SK-N-SH treated with all-trans-retinoic acid at 6 μM for 48 hours (cell line): ENCODE data around the gene METRNL.

Source experiments
- ATAC-seq: fragments of 200-7000 bp; cut with Tn5 transposase; 3 replicates; pipeline ENCODE4 v1.9.1; 2020; ENCODE audit warnings: mild to moderate bottlenecking, moderate library complexity
- BACH2 ChIP-seq: fragments of 250-450 bp; sonication (Bioruptor Pico); IDR thresholded peaks from 2 replicates; pipeline ENCODE4 v1.9.0; 2021; ENCODE audit warnings: mild to moderate bottlenecking, borderline replicate concordance
- CSDC2 ChIP-seq: fragments of 250-450 bp; sonication (Bioruptor Pico); IDR thresholded peaks from 2 replicates; pipeline ENCODE4 v1.5.0; 2020; ENCODE audit warnings: mild to moderate bottlenecking, moderate library complexity
- ESRRG ChIP-seq: fragments of 250-450 bp; sonication (Bioruptor Pico); IDR thresholded peaks from 2 replicates; pipeline ENCODE4 v1.6.1; 2021; ENCODE audit warnings: mild to moderate bottlenecking
- GLIS3 ChIP-seq: fragments of 250-450 bp; sonication (Bioruptor Pico); IDR thresholded peaks from 2 replicates; pipeline ENCODE4 v1.5.0; 2020; ENCODE audit warnings: mild to moderate bottlenecking, moderate library complexity
- ISL1 ChIP-seq: fragments of 250-450 bp; sonication (Bioruptor Pico); IDR thresholded peaks from 2 replicates; pipeline ENCODE4 v2.1.2; 2022; ENCODE audit warnings: mild to moderate bottlenecking, moderate library complexity
- OSR1 ChIP-seq: fragments of 250-450 bp; sonication (Bioruptor Pico); IDR thresholded peaks from 2 replicates; pipeline ENCODE4 v1.8.0; 2022; ENCODE audit warnings: moderate library complexity, mild to moderate bottlenecking, inconsistent platforms
- PPARA ChIP-seq: fragments of 250-450 bp; sonication (Bioruptor Pico); IDR thresholded peaks from 2 replicates; pipeline ENCODE4 v1.5.0; 2020; ENCODE audit warnings: mild to moderate bottlenecking, borderline replicate concordance
- RARB ChIP-seq: fragments of 250-450 bp; sonication (Bioruptor Pico); IDR thresholded peaks from 2 replicates; pipeline ENCODE4 v1.8.0; 2021; ENCODE audit warnings: mild to moderate bottlenecking, moderate library complexity
- SNAI2 ChIP-seq: fragments of 250-450 bp; sonication (Bioruptor Pico); IDR thresholded peaks from 2 replicates; pipeline ENCODE4 v1.5.0; 2020; ENCODE audit warnings: mild to moderate bottlenecking, moderate library complexity
- TCF4 ChIP-seq: fragments of 250-450 bp; sonication (Bioruptor Pico); IDR thresholded peaks from 2 replicates; pipeline ENCODE4 v1.8.0; 2021; ENCODE audit warnings: mild to moderate bottlenecking, moderate library complexity, borderline replicate concordance
- TOX ChIP-seq: fragments of 250-450 bp; sonication (Bioruptor Pico); IDR thresholded peaks from 2 replicates; pipeline ENCODE4 v1.8.0; 2021; ENCODE audit warnings: mild to moderate bottlenecking, moderate library complexity, borderline replicate concordance
- ZC3H10 ChIP-seq: fragments of 250-450 bp; sonication (Bioruptor Pico); IDR thresholded peaks from 2 replicates; pipeline ENCODE4 v1.5.1; 2021; ENCODE audit warnings: mild to moderate bottlenecking, moderate library complexity
- ZFP3 ChIP-seq: fragments of 250-450 bp; sonication (Bioruptor Pico); IDR thresholded peaks from 2 replicates; pipeline ENCODE4 v1.5.0; 2020; ENCODE audit warnings: mild to moderate bottlenecking, moderate library complexity
- ZFP30 ChIP-seq: fragments of 450-650 bp; formaldehyde crosslinking; IDR thresholded peaks from 2 replicates; pipeline ENCODE4 v1.5.0; 2022; ENCODE audit warnings: mild to moderate bottlenecking, moderate library complexity
- ZNF565 ChIP-seq: fragments of 450-650 bp; formaldehyde crosslinking; conservative IDR thresholded peaks from 2 replicates; pipeline ENCODE4 v1.5.0; 2020; ENCODE audit warnings: low read depth, mild to moderate bottlenecking, moderate library complexity
- ZNF70 ChIP-seq: fragments of 450-650 bp; formaldehyde crosslinking; IDR thresholded peaks from 2 replicates; pipeline ENCODE4 v1.5.0; 2020; ENCODE audit warnings: mild to moderate bottlenecking, moderate library complexity
- ZNF8 ChIP-seq: fragments of 450-650 bp; formaldehyde crosslinking; IDR thresholded peaks from 2 replicates; pipeline ENCODE4 v1.5.0; 2020; ENCODE audit warnings: mild to moderate bottlenecking, moderate library complexity
- TF ChIP-seq, protein P1 (sequence below): fragments of 250-450 bp; sonication (Bioruptor Pico); IDR thresholded peaks from 2 replicates; pipeline ENCODE4 v1.8.0; 2020; ENCODE audit warnings: mild to moderate bottlenecking, moderate library complexity, borderline replicate concordance
- TF ChIP-seq, protein P2 (sequence below): fragments of 250-450 bp; sonication (Bioruptor Pico); IDR thresholded peaks from 2 replicates; pipeline ENCODE4 v1.5.1; 2021; ENCODE audit warnings: mild to moderate bottlenecking, moderate library complexity
- TF ChIP-seq, protein P3 (sequence below): fragments of 250-450 bp; sonication (Bioruptor Pico); IDR thresholded peaks from 2 replicates; pipeline ENCODE4 v1.5.0; 2020; ENCODE audit warnings: mild to moderate bottlenecking, moderate library complexity
- TF ChIP-seq, protein P4 (sequence below): fragments of 250-450 bp; sonication (Bioruptor Pico); IDR thresholded peaks from 2 replicates; pipeline ENCODE4 v1.8.0; 2021; ENCODE audit warnings: low read depth, mild to moderate bottlenecking, moderate library complexity, borderline replicate concordance
- TF ChIP-seq, protein P5 (sequence below): fragments of 250-450 bp; sonication (Bioruptor Pico); IDR thresholded peaks from 2 replicates; pipeline ENCODE4 v1.5.1; 2020; ENCODE audit warnings: low read depth, mild to moderate bottlenecking, moderate library complexity

Gene METRNL

DNA sequence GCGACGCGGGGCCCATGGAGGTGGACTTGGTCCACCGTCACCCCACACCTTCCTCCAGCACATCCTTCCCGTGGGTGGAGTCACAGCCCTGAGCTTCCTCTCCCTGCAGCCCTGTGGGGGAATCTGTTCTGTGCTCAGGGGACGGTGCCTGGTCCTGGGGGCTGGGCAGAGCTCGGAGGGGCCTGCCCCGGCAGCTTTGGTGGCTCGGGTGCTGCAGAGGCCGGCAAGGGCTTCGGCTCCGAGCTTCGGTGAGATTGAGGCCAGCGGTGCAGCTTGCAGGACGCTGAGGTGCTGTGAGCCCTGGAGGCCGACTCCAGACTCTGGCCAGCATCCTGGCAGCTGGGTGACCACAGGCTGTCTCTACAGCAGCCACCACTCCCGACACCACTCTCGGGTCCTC is 36.4 kb downstream of the METRNL start:
- no peak for ATAC-seq
- no peak for TF ChIP-seq BACH2 (CRISPR knock-in tag)
- TF ChIP-seq TOX = no peak
- TF ChIP-seq OSR1 = no peak
- TF ChIP-seq GLIS3 (CRISPR knock-in tag) = no peak
- TF ChIP-seq, protein P1, sequence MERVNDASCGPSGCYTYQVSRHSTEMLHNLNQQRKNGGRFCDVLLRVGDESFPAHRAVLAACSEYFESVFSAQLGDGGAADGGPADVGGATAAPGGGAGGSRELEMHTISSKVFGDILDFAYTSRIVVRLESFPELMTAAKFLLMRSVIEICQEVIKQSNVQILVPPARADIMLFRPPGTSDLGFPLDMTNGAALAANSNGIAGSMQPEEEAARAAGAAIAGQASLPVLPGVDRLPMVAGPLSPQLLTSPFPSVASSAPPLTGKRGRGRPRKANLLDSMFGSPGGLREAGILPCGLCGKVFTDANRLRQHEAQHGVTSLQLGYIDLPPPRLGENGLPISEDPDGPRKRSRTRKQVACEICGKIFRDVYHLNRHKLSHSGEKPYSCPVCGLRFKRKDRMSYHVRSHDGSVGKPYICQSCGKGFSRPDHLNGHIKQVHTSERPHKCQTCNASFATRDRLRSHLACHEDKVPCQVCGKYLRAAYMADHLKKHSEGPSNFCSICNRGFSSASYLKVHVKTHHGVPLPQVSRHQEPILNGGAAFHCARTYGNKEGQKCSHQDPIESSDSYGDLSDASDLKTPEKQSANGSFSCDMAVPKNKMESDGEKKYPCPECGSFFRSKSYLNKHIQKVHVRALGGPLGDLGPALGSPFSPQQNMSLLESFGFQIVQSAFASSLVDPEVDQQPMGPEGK (CRISPR knock-in tag) = no peak
- no peak for TF ChIP-seq ESRRG (CRISPR knock-in tag)
- TF ChIP-seq, protein P2, sequence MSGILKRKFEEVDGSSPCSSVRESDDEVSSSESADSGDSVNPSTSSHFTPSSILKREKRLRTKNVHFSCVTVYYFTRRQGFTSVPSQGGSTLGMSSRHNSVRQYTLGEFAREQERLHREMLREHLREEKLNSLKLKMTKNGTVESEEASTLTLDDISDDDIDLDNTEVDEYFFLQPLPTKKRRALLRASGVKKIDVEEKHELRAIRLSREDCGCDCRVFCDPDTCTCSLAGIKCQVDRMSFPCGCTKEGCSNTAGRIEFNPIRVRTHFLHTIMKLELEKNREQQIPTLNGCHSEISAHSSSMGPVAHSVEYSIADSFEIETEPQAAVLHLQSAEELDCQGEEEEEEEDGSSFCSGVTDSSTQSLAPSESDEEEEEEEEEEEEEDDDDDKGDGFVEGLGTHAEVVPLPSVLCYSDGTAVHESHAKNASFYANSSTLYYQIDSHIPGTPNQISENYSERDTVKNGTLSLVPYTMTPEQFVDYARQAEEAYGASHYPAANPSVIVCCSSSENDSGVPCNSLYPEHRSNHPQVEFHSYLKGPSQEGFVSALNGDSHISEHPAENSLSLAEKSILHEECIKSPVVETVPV = no peak
- TF ChIP-seq ZC3H10 (CRISPR knock-in tag) = no peak
- no peak for TF ChIP-seq PPARA

DNA sequence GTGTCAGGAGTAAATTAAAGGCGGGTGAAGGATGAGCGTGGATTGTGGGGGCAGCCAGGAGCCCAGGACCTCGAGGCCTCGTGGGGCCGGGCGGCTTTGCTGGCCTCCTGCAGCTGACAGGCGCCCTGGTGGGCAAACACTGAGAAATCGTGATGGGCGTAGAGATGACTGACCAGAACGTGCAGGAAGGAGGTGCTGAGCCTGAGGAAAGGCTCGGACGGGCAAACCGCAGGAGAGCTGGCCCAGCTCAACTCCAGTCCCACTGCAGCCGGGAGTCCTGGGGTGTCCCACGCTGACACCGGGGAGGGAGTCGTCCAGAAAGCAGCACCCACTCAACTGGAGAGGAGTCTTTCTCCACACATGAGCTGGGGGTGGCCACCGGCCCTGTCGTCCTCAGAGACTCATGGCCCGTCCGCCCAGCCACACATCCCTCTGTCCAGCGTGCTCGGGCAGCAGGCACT is 36.9 kb downstream of the METRNL start:
- no peak for ATAC-seq
- TF ChIP-seq ZC3H10 (CRISPR knock-in tag) (no peak), ZNF8 (CRISPR knock-in tag) (no peak), CSDC2 (CRISPR knock-in tag) (no peak), ZFP30 (CRISPR knock-in tag) (no peak), SNAI2 (CRISPR knock-in tag) (no peak), ZFP3 (CRISPR knock-in tag) (no peak), ISL1 (CRISPR knock-in tag) (no peak), GLIS3 (CRISPR knock-in tag) (no peak), ZNF565 (CRISPR knock-in tag) (no peak)
- TF ChIP-seq, protein P3, sequence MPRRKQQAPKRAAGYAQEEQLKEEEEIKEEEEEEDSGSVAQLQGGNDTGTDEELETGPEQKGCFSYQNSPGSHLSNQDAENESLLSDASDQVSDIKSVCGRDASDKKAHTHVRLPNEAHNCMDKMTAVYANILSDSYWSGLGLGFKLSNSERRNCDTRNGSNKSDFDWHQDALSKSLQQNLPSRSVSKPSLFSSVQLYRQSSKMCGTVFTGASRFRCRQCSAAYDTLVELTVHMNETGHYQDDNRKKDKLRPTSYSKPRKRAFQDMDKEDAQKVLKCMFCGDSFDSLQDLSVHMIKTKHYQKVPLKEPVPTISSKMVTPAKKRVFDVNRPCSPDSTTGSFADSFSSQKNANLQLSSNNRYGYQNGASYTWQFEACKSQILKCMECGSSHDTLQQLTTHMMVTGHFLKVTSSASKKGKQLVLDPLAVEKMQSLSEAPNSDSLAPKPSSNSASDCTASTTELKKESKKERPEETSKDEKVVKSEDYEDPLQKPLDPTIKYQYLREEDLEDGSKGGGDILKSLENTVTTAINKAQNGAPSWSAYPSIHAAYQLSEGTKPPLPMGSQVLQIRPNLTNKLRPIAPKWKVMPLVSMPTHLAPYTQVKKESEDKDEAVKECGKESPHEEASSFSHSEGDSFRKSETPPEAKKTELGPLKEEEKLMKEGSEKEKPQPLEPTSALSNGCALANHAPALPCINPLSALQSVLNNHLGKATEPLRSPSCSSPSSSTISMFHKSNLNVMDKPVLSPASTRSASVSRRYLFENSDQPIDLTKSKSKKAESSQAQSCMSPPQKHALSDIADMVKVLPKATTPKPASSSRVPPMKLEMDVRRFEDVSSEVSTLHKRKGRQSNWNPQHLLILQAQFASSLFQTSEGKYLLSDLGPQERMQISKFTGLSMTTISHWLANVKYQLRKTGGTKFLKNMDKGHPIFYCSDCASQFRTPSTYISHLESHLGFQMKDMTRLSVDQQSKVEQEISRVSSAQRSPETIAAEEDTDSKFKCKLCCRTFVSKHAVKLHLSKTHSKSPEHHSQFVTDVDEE (CRISPR knock-in tag) = no peak

DNA sequence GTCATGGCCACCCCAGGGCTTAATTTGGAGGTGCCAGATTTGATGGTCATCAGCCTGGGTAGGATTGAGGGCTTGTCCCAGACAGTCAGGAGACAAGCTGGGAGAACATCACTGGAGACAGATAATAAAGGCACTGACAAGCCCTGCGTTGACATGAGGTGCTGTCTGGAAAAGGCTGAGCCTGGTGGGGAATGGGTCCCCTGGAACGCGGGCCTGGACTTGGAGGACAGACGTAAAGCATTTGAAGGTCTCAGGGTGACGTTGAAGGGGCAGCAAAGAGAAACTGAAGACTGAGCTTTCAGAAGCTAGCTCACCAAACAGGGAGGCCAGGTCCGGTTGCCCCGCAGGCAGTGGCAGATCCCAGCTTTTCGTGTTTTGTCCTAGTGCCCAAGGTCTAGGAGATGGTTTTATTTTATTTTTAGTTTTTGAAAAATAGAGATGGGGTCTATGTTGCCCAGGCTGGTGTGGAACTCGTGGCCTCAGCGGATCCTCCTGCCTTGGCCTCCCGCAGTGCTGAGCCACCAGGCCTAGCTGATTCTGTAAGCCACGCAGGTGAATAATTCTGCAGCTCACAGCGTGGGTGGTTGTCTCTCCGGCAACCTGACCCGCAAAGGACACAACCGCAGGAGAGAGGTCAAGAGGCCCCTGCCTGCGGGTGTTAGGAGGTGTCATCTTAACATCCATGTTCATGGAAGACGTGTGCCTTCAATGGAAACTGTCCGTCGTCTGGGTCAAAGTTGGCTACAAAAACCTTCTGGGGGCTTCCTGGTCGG is 37.6 kb downstream of the METRNL start:
- no peak for ATAC-seq
- TF ChIP-seq PPARA (no peak), ZFP3 (CRISPR knock-in tag) (no peak), TOX (no peak), ZC3H10 (CRISPR knock-in tag) (no peak), ZNF8 (CRISPR knock-in tag) (no peak), ZNF565 (CRISPR knock-in tag) (no peak), TCF4 (no peak), CSDC2 (CRISPR knock-in tag) (no peak), SNAI2 (CRISPR knock-in tag) (no peak), RARB (no peak), ZFP30 (CRISPR knock-in tag) (no peak), ISL1 (CRISPR knock-in tag) (no peak), ZNF70 (CRISPR knock-in tag) (no peak), ESRRG (CRISPR knock-in tag) (no peak), OSR1 (no peak)
- TF ChIP-seq, protein P4, sequence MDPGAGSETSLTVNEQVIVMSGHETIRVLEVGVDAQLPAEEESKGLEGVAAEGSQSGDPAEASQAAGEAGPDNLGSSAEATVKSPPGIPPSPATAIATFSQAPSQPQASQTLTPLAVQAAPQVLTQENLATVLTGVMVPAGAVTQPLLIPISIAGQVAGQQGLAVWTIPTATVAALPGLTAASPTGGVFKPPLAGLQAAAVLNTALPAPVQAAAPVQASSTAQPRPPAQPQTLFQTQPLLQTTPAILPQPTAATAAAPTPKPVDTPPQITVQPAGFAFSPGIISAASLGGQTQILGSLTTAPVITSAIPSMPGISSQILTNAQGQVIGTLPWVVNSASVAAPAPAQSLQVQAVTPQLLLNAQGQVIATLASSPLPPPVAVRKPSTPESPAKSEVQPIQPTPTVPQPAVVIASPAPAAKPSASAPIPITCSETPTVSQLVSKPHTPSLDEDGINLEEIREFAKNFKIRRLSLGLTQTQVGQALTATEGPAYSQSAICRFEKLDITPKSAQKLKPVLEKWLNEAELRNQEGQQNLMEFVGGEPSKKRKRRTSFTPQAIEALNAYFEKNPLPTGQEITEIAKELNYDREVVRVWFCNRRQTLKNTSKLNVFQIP (CRISPR knock-in tag) = no peak
- TF ChIP-seq, protein P1 (CRISPR knock-in tag) = no peak
- TF ChIP-seq, protein P3 (CRISPR knock-in tag) = no peak
- TF ChIP-seq, protein P5, sequence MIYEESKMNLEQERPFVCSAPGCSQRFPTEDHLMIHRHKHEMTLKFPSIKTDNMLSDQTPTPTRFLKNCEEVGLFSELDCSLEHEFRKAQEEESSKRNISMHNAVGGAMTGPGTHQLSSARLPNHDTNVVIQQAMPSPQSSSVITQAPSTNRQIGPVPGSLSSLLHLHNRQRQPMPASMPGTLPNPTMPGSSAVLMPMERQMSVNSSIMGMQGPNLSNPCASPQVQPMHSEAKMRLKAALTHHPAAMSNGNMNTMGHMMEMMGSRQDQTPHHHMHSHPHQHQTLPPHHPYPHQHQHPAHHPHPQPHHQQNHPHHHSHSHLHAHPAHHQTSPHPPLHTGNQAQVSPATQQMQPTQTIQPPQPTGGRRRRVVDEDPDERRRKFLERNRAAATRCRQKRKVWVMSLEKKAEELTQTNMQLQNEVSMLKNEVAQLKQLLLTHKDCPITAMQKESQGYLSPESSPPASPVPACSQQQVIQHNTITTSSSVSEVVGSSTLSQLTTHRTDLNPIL (CRISPR knock-in tag) = no peak
